ENCODE measurements around the gene GDF7.

Gene GDF7

DNA sequence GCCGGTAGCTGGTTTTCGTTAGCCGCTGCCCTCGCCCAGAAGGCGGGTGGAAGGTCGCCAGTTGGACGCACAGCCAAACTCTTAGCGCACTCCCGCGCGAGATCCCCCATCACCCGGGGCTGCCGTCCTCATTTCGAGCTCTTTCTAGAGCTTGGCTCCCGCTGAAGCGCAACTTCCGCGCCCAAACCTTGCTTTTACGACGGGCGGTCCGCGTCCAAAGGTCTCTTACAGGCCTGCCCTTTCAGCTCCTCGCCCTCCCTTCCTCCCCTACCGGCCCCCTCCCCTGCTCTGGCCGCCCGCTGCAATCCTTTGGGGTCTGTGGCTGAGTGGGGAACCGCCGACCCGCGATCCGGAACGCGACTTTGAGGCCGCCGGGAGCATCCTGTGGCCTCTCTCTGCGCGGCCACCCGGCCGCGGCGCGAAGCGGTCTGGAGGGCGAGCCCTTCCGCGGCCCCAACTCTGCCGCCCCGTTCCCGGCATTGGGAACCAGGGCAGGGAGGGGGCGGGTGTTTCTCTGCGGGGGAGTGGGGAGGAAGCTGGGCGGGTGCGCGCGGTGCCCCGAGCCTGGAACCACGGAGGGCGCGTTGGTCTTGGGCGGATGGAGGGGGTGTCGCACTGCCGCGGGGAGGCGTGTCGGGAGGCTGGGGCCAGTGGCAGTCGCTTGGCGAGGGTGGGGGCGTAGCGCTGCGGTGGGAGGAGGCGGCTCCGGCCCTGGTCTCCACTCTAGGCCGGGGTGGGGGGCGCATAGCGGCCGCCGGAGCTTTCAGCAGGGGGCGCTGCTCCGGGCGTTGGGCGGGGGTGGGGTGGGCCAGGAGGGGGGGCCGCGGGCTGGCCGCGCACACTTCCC lies at the start of gene GDF7:
Gene GDF7, plus strand, starts transcription at position 841 of the 847 bp plus-strand sequence. CDS start 96 bp downstream, outside the sequence.
- DNase-seq, result no peak

DNA sequence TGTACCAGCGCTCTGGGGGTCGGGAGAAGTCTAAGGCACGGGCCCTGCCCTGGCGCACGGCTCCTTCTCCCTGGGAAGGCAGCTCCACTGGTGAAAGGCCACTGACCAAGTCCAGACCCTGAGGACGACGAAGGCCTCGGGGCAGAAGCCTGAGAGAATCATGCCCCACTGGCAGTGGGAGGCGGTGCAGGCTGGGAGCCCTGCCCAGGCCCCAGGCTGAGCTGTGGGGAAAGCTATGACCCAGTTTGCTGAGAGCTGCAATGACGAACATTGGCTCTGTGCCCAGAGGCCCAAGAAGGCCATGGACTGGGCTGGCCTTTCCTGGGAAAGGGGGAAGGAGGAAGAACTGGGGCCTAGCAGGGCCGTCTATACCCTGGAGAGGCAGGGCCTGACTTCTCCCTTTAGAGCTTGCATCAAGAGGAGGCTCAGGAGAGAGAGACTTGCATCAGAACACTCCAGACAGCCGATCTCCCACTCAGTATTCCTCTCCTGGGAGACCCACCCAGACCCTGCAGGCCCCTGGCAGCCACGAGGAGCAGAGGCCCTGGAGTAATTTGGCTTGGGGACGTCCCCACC lies 49.0 kb upstream of the GDF7 start:
- no peak for DNase-seq

DNA sequence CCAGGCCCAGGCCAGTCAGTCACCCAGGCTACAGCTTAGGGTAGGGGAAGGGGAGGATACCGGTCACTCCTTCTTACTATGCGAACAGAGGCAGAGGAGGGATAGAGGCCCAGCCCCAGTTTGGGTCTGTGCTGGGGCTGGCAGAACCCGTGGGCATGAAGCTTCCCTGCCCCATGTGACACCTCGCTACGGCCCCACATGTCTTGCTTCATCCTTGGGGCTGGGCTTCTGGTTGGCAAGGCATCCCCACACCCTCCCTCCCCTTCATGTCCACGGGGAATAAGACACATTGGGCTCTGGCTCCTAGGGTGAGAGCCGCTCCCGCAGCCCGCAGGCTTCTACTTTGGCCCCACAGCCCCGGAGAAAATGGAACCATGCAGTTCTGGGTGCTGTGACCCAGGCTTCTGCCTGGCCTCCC lies 48.5 kb upstream of the GDF7 start:
- DNase-seq, result no peak

DNA sequence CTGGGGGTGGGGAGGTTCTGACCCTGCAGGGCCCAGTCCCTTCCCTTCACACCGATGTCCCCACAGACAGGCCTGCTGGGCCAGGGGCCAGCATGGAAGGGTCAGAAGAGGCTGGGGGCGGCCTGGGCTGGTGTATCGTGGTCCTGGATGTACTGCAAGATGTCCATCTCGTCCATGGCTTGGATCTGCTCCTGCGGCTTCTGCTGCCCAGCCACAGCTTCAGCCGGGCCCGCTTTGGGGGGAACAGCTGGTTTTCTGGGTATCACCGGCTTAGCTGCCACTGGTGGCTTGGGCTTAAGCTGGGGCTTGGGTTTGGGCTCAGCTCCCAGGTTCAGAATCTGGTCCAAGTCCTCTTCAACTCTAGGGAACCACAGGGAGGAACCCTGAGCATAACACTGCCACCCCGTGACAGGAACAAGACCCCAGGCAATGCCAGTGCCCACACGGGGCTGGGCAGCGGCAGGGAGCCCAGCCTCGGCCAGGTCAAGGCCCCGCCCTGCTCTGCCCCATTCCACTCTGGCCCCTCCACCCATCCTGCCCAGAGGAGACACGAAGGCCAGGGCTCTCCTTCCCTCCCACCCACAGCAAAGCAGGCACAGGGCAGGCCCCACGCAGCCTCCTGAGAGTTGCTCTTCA lies 47.9 kb upstream of the GDF7 start:
- no peak for DNase-seq

DNA sequence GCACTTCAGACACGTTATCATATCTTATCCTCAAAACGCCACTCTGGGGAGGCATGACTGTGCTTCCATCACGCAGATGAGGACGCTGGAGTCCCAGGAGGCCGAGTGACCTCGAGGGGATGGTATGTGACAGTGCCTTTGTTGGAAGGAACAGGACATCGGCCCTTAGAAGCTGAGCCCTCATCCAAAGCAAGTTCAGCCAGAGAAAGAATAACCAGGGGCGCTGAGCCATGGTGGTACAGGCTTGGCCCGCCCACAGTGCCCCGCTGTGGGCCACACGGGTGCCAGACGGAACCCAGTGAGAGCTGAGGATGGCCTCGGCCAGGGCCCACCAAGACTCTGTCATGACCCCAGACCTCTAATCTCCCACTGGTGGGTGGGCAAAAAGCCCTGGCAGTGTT lies 47.3 kb upstream of the GDF7 start:
- DNase-seq, result no peak

DNA sequence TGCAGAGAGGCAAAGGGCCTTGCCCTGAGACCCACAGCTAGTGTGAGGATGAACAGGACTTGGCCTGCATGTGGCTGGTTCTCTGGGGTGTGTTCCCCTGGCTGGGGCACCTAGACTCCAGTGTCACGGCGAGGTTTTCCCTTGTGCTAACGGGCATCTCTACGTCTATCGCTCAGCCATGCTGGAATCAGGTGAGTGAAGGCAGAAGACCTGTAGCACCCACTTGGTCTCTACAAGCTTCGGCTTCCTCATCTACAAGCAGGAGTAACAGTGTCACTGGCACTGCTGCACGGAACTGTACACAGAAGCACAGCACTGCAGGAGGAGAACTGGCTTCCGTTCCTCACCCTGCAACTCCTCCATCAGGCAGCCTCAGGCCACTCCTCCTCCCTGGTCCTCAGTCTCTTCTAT lies 46.7 kb upstream of the GDF7 start:
- no peak for DNase-seq

DNA sequence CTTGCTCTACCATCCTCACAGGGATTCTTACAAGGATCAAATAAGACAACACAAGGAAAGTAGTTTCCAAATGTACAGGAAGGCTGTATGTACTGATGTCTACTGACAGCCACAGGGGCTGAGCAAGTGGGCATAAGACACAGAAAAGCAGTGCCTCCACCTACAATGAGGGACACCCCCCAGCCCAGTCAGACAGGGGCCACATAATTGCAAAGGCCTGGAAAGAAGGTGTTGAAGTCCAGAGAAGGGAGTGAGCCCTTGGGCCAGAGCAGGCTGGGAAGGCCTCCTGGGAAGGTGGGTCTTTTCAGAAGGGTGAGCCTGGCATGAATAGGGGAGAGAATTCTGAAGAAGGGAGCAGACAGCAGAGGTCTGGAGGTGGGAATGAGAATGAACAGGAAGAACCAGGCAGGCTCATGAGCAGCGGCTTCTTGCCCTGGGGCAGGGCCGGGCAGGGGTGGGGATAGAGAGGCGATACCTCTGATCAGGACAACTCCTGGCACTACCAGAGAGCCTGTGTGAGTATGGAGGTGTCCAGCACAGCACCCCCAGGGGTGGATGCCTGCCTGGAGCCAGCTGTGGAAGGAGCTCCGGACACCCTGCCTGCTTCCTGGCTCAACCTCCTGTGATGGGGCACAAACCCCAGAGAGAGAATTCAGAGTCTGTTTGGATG lies 46.1 kb upstream of the GDF7 start:
- no peak for DNase-seq

DNA sequence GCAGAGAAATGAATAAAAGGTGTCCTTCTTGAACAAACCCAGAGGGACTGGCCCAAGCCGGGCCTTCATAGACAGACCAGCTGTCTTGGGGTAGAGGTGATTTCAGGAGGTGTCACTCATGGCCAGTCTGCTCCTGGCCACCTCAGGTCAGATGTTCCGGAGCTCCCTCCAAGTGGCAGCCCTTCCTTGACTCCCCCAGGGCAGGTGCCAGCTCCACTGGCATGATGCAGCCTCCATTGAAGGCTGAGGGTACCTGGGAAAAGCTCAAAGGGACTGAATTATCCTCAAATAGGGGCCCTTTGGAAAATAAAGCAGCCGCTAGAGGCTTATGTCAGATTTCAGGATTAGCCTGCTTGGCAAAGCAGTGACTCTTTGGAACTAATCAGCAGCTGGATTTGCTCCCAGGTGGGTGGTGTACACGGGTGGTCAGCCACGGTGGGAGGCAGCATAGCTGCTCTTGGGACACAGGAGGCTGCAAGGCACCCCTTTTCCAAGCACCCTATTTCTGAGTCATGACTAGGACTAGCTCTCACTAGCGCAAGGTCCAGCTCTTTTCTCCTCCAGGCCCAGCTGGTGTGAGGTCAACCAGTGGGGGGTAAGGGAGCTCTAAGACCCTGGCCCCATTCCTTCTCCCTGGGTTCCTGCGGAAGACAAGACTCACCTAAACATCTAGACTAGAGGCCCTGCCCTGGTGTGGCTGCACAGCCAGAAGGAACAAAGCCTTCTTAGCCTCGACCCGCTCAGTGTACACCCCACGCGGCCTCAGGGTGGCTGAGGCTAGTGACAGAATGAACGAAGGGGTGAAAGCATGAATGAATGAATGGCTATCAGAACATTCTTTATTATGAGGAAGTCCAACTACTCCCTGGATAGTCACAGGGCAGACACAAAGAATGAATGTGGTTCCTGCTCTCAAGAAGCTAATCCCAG lies 45.3 kb upstream of the GDF7 start:
- DNase-seq, result no peak

DNA sequence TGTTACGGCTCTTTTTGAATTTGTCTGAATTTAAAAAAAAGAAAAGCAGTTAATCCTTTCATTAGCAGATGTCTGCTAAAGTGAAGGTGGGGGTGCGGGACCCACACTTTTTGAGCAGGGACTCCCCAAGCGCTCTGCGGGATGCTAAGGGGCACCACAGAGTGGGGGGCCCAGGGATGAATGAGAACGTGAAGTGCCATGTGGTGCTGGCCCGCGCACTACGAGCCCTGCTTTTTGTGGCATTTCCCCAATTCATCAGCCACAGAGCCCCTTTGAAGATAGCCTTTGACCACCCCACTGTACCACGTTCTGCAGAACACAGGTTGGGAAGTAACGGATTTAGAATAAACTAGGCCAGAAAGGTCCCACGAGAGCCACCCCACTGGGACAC lies 44.7 kb upstream of the GDF7 start:
- no peak for DNase-seq

DNA sequence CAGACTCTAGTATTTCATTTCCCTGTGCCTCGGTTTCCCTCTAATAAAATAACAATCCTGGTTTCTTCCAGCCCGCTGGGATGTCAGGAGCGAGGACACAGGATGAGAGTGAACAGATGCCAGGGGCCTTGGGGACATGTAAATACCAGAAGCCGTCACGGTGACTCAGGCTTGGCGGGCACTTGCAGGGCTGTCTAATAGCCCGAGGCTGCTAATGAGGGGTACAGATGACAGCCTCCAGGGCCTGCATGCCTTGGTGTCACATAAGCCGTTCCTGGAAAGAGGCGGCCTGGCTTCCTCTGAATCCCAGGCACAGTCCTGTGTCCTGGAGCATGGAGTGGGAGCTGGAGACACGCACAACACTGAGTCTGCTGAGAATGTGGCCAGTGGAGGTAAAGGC lies 44.2 kb upstream of the GDF7 start:
- DNase-seq, result no peak

DNA sequence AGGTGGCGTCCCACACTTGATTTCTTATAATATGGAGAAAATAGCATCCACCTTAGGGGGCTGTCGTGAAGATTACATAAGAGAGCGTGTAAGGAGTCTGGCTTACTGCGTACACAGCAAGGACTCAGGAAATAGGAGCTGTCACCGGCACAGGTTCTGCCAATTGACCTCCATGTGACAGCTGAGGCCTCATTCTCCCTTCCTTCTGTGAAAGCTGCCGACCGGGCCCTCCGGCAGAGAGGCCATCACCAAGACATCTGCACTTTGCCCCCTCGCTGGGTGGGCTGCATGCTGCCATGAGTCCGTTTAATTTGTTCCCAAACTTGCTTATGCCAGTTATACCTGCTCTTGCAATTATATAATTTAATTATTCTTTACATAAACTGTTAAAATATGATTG lies 43.7 kb upstream of the GDF7 start:
- no peak for DNase-seq

DNA sequence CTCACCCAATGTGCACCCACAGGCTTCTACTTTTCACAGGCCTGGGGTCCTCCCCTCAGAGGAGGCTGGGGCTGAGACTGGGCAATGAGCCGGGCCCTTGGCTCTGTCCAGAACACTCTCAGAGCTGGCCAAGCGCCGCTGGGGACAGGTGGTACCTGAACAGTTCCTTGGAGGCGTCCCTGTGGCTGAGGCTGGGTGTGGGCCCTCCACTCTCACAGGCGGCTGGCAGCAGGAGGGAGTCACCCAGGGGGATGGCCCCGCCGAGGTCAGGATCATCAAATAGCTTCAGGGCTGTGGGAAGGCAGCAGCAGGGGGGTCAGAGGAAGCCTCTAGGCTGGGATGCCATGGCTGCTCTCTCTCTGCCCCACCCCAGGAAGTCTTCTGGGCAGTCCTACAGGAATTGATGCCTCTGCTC lies 43.2 kb upstream of the GDF7 start:
- no peak for DNase-seq

DNA sequence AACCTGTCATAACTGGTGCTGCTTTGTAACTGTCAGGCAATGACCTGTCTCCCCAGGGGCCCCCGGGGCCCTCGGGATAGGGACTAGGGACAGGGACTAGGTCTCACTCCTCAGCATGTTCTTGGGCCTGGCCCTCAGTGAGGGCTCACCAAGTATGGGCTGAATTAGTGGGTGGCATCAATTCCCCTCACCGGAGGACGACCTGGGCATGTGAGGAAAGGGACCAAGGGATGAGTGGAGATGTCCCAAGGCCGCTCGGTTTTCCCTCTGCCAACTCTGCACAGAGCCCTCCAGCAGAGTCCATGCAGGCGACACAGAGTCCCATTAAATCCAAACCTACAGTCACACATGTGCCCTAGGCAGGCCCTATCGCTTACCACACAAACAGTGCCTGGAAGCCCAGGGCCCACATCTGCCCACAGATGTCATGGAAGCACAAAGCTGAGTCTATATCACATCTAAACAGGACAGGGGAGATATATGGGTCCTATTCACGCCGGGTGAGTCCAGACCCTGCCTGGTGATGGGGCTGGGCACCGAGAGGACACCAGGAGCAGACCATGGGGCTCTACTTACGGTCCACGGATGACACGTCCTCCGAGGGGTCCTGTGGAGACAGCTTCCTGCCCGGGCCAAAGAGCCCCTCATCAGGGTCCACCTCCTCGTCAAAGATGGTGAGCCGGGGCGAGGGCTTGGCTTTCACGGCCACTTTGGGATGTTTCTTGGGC lies 42.6 kb upstream of the GDF7 start:
- no peak for DNase-seq

DNA sequence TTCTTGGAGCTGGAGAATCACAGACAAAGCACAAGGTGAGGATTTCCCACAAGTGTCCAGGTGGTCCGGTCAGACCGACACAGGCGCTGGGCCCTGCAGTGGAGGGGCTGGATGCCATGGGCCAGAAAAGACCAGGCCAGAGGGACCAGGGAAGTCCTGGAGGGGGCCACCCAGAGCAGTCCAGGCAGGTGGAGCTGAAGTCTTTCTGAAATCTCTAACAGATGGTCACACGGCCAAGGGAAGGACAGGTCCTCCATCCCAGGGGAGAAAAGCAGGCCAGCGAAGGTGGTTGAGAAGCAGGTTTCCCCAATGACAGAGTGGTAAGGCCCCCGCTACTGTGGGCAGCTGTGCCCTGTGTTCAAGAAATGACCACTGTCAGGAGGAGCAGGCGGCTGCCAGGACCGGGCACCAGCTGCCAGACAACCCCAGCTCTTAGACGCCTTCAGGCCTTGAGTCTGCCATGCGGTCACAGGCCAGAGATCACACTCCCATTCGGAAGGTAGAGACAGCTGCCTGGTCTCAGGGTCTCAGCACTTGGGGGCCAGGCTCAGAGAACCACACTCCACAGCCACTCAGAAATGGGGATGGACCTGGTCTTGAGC lies 42.0 kb upstream of the GDF7 start:
- DNase-seq, result no peak

DNA sequence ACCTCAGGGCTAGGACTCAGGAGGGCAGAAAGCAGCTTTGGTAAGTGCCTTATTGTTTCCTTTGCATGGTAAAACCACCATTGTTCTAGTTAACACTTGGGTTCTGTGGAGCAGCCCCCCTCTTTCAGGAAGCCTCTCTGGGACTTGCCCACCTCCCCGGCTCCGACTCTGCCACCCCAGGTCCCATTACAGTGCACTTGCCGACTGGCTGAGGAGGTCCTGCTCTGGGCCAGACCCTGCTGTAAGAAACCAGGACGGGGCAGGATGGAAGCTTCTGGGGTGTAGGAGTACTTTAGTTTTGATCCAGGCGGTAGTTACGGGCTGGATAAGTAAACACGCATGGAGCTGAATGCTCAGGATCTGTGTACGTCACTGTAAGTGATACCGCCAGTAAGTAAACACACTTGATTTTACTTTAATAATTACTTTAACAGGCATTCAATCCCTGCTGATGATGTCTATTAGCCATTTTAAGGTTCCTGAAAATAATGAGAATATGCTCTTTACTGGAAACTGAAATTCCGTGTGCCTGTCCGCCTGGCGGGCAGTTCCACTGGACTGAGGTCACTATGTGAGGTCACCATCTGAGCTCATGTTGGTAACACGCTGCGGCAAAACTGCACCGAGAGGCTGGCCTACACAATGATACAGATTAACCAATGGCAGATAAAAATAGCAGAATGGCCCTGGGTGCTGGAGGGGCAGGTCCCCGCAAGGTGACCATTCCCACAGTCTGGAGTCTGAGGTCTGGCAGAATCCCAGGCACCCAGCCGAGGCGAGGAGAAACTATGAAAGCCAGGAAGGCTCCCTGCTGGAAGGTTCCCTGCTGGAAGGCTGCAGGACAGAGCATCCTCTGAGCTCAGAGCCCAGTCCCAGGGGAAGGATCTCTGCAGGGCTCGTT lies 41.2 kb upstream of the GDF7 start:
- no peak for DNase-seq

DNA sequence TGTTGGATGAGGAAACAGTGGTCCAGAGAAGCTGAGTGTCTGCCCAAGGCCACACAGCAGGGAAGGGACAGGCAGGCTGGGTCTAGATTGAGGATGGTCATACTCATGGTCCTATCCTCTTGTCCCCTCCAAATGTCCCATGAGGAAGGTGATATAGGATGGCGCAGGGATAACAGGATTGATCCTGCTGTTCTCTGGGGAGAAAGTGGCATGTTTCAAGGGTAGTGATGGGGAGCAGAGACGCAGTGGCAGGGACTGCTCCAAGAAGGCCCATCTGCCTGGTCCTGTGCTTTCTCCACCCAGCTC lies 40.6 kb upstream of the GDF7 start:
- no peak for DNase-seq

DNA sequence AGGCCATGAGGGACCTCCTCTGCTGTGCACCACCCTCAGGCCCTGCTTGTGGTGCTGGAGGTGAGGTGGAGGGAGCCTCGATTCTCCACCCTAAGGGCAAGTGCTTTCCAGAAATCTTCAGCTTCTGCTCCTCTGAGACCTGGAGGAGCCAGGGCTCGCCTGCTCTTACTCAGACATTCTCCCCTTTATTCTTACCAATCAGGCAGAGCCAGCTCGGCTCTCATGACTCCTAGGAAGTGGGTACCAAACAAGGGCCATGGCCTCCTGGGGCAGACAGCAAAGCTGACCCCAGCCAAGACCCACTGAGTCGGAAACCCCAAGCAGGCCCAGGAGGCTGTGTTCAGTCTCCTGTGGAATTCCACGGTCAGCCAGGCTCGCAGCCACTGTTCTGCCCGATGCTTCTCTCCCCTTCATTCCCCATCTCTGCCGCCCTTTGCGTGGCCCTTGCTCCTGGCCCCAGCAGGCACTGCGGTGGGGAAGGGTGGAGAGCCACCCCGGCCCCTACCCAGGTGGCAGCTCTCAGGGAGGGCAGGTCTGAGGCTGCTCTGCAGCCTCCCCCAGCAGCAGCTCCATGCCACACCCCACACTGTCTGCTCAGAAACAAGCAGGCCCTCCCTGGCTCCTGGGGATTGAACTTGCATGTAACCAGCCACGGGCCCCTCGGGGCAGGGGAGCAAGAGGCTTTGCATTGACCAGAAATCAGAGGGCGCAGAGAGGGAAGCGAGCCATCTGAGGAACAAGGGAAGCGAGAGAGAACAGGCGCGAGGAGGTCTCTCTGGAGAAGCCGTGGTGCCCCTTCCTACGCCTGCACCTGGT lies 40.0 kb upstream of the GDF7 start:
- DNase-seq, result no peak

DNA sequence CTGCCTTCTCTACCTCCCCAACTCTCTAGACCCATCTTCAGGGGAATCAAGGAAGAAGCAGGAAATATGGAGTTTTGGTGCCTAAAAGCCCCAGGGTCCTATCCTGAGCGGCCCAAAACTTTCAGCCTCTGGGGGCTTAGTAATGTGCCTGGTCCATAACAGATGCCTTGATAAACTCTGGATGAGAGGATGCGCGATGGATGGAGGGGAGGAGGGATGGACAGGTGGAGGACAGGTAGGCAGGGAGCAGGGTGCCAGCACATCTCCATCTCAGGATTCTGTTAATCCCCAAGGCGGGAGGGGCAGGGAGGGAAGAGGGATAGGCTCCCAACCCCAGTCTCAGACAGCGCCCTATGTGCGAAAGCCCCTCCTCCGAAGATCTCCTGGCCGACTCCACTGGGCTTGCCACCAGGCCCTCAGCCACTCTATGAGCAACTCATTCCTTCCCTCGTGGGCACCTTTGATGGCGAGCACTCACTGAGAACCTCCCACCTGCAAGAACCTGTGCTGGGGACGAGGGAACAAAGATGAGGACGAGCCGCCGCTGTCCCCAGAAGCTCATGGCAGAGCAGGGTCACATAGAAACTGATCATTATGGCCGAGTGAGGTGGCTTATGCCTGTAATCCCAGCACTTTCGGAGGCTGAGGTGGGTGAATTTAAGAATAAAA lies 39.1 kb upstream of the GDF7 start:
- DNase-seq, result no peak

DNA sequence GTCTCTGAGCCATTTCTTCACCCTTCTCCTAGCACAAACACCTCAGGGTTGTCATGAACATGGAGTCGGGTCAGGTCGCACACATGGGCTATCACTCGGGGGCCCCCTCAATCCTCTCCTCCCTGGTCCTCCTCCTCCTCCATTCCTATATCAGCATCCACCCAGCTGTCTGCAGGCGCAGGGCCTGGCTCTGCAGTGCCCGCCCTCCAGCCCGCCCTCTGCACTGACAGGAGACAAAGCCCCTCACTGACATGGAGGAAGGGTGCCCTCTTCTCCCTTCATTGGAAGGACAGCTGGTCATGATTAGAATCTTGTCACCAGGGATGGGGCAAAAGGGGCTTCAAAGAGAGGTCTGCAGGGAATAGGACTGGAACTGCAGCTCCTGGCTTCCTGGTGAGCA lies 37.8 kb upstream of the GDF7 start:
- DNase-seq, result no peak

Data from NCI-H187 (cell line).